ENCODE measurements around the gene IRF8. TPM values are rescaled to one million over a fixed set of nuclear protein-coding genes. Genes with fewer than 3 reads are reported as not detected.

Gene IRF8
- total RNA-seq, 2 experiments from 2014 or later, result 221 to 224 TPM

- TF ChIP-seq CTCF (IDR thresholded peaks at IDR 0.05), result no peak
- POLR2A ChIA-PET, result interaction anchor here (1.1 to 2.6 kb wide), 7 partner anchors 9 to 21 kb away, joined by 3 to 9 read pairs (median 4); no protein-coding TSS in a partner anchor
- H3K36me3 Mint-ChIP-seq (ENCODE audit: low read depth), result peaks cover 32% of the 10 kb centered on the region
- H3K4me3 Mint-ChIP-seq, result peak overlapping the region; percentile 43
- peak overlapping the region; percentile 83 for H3K27ac Mint-ChIP-seq
- H3K4me1 Mint-ChIP-seq (ENCODE audit: low read depth), result peaks cover 50% of the 10 kb centered on the region
- no peaks in the 10 kb centered on the region for H3K9me3 Mint-ChIP-seq
- intact Hi-C loops (cut with micrococcal nuclease), result no loop called here
- no peaks in the 10 kb centered on the region for H3K27me3 Mint-ChIP-seq
- CTCF ChIA-PET, result interaction anchor here (1.1 to 2.9 kb wide), 6 partner anchors 9 to 105 kb away, joined by 3 to 14 read pairs (median 3); partner anchors contain the start of gene IRF8
- peak; percentile 60 for ATAC-seq
- DNase-seq, result peak; percentile 70
Measured at GRCh38 chr16:85924675-85925074, 25.7 kb downstream of the IRF8 start.

DNA sequence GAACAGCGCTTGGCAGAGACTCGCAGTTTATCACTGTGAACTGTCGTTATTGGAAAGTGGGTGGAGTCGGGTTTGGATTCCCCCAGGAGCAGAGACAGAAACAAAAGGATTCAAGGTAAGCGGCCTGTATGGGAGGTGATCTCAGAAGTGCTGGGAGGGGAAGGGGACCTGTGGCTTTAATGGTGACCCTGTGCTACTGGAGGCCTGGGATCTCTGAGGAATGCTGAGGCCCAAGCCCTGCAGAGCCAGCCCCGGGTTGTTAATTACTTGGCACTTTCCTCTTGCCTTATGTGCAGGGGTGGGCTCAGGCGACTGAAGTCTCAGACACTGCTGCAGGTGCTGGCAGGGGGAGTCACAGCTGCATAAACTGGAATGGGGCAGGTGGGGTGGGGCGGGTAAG lies 27.4 kb downstream of the IRF8 start:
- H3K4me3 Mint-ChIP-seq, result peak overlapping the region; percentile 43
- H3K27ac Mint-ChIP-seq, result peak overlapping the region; percentile 83
- no peaks in the 10 kb centered on the region for H3K27me3 Mint-ChIP-seq
- TF ChIP-seq CTCF (IDR thresholded peaks at IDR 0.05), result no peak
- ATAC-seq, result no peak
- peaks cover 50% of the 10 kb centered on the region for H3K4me1 Mint-ChIP-seq (ENCODE audit: low read depth)
- ChIA-PET POLR2A (interaction anchor here (1.7 kb wide), 1 partner anchor 9 kb away, joined by 4 read pairs; no protein-coding TSS in a partner anchor), CTCF (no interaction called here)
- intact Hi-C loops (cut with micrococcal nuclease), result no loop called here
- no peaks in the 10 kb centered on the region for H3K9me3 Mint-ChIP-seq
- DNase-seq, result no peak
- H3K36me3 Mint-ChIP-seq (ENCODE audit: low read depth), result peaks cover 17% of the 10 kb centered on the region

DNA sequence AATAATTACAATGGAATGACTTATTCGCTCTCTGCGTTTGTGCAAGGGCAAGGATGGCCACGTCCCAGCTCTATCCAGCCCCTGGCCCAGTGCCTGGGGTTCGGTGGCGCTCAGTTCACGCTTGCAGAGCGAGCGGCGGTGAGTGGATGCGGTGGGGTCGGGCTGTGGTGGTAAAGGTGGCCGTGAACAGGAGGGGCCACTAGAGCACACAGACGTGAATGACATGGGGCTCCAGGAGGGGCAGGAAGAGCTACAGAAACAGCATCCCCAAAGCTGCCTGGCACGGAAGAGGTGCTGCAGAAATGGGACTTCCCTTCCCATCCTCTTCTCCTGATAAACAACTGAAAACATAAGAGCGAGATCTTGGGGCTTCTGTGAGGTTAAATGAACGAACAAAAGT lies 28.4 kb downstream of the IRF8 start:
- Mint-ChIP-seq H3K4me1 (ENCODE audit: low read depth) (peaks cover 51% of the 10 kb centered on the region), H3K27me3 (no peaks in the 10 kb centered on the region), H3K9me3 (no peaks in the 10 kb centered on the region), H3K36me3 (ENCODE audit: low read depth) (peaks cover 10% of the 10 kb centered on the region), H3K27ac (peak overlapping the region; percentile 1), H3K4me3 (peak overlapping the region; percentile 48)
- ChIA-PET CTCF (interaction anchor here (1.0 to 1.3 kb wide), 3 partner anchors 60 to 106 kb away, joined by 4 read pairs; no protein-coding TSS in a partner anchor), POLR2A (interaction anchor here (1.1 to 2.5 kb wide), 3 partner anchors 8 to 68 kb away, joined by 4 to 16 read pairs (median 5); no protein-coding TSS in a partner anchor)
- ATAC-seq (no peak), DNase-seq (no peak)
- intact Hi-C loops (cut with micrococcal nuclease), result no loop called here
- TF ChIP-seq CTCF (IDR thresholded peaks at IDR 0.05), result no peak

- H3K9me3 Mint-ChIP-seq, result no peaks in the 10 kb centered on the region
- ATAC-seq, result no peak
- H3K36me3 Mint-ChIP-seq (ENCODE audit: low read depth), result peaks cover 8% of the 10 kb centered on the region
- no peak for DNase-seq
- ChIA-PET POLR2A (interaction anchor here (1.1 to 2.5 kb wide), 3 partner anchors 8 to 68 kb away, joined by 4 to 16 read pairs (median 5); no protein-coding TSS in a partner anchor), CTCF (interaction anchor here (1.0 to 1.8 kb wide), 4 partner anchors 59 to 108 kb away, joined by 4 read pairs; no protein-coding TSS in a partner anchor)
- peak overlapping the region; percentile 48 for H3K4me3 Mint-ChIP-seq
- no peak overlapping the region for H3K27ac Mint-ChIP-seq
- no peak for TF ChIP-seq CTCF (IDR thresholded peaks at IDR 0.05)
- H3K4me1 Mint-ChIP-seq (ENCODE audit: low read depth), result peaks cover 57% of the 10 kb centered on the region
- no peaks in the 10 kb centered on the region for H3K27me3 Mint-ChIP-seq
- intact Hi-C loops (cut with micrococcal nuclease), result no loop called here
Measured at GRCh38 chr16:85927959-85928358, 29.0 kb downstream of the IRF8 start.

DNA sequence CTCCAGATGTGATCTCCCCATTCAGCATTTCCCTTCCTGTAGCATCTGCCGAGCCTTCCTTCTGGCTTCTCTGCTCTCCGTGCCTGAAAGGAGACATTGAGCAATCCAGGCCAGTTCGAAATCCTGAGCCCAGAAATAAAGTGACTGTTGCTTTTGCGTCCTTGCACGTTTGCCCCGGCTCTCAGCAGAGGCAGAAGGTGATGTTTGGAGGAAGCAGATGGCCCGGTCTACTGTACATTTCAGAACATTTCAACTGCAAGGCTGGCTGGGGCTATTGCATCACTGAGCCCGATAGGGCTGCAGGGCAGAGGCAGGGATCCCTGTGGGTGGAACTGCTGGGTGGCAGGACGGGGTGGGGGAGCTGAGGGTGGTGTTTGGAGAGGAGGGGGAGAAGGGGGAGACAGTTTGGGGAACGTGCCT lies 29.4 kb downstream of the IRF8 start:
- H3K36me3 Mint-ChIP-seq (ENCODE audit: low read depth), result peaks cover 9% of the 10 kb centered on the region
- ChIA-PET POLR2A (interaction anchor here (0.6 to 2.5 kb wide), 3 partner anchors 14 to 67 kb away, joined by 3 to 16 read pairs (median 5); no protein-coding TSS in a partner anchor), CTCF (interaction anchor here (1.0 to 1.8 kb wide), 4 partner anchors 59 to 109 kb away, joined by 4 read pairs; no protein-coding TSS in a partner anchor)
- H3K27ac Mint-ChIP-seq, result no peak overlapping the region
- H3K9me3 Mint-ChIP-seq, result no peaks in the 10 kb centered on the region
- intact Hi-C loops (cut with micrococcal nuclease), result no loop called here
- peak overlapping the region; percentile 15 for H3K4me3 Mint-ChIP-seq
- H3K27me3 Mint-ChIP-seq, result no peaks in the 10 kb centered on the region
- DNase-seq (no peak), ATAC-seq (no peak)
- no peak for TF ChIP-seq CTCF (IDR thresholded peaks at IDR 0.05)
- H3K4me1 Mint-ChIP-seq (ENCODE audit: low read depth), result peaks cover 61% of the 10 kb centered on the region

Data from activated CD8-positive, alpha-beta T cell treated with anti-CD3 and anti-CD28 coated beads for 36 hours (primary cell).